Endothelial cell (in vitro differentiated cells): ENCODE measurements around the gene MYBPC1. TPM values are rescaled to one million over a fixed set of nuclear protein-coding genes. Genes with fewer than 3 reads are reported as not detected.

Experiments
- DNase-seq: peaks from one replicate; pipeline ENCODE4 v3.0.0; 2021; ENCODE audit warnings: low spot score
- H3K27ac Mint-ChIP-seq: one replicate; pipeline ENCODE4 v1.8.0; 2021; ENCODE audit warnings: mixed read lengths, inconsistent platforms; ENCODE audit not compliant: unreplicated experiment
- H3K27me3 Mint-ChIP-seq: one replicate; pipeline ENCODE4 v1.8.0; 2021; ENCODE audit warnings: mild to moderate bottlenecking, moderate library complexity, mixed read lengths, inconsistent platforms; ENCODE audit not compliant: unreplicated experiment
- H3K36me3 Mint-ChIP-seq: one replicate; pipeline ENCODE4 v1.8.0; 2021; ENCODE audit warnings: mild to moderate bottlenecking, low read depth, mixed read lengths, inconsistent platforms; ENCODE audit not compliant: unreplicated experiment
- H3K4me1 Mint-ChIP-seq: one replicate; pipeline ENCODE4 v1.8.0; 2021; ENCODE audit warnings: mild to moderate bottlenecking, mixed read lengths, inconsistent platforms; ENCODE audit not compliant: unreplicated experiment
- H3K4me3 Mint-ChIP-seq: one replicate; pipeline ENCODE4 v1.8.0; 2021; ENCODE audit warnings: mild to moderate bottlenecking, mixed read lengths, inconsistent platforms; ENCODE audit not compliant: unreplicated experiment
- H3K9me3 Mint-ChIP-seq: one replicate; pipeline ENCODE4 v1.8.0; 2021; ENCODE audit warnings: mixed read lengths, inconsistent platforms; ENCODE audit not compliant: unreplicated experiment
- CTCF ChIP-seq: fragments of 200-600 bp; sonication (generic); IDR thresholded peaks from one replicate; pipeline ENCODE4 v1.5.0; 2021; ENCODE audit warnings: antibody characterized with exemption; ENCODE audit not compliant: unreplicated experiment
- total RNA-seq: library from RNA; stranded (reverse); fragmentation: NEBNext Ultra II Directional; extraction: Animal tissue kit (Norgen Biotek cat#: 25700); gene quantifications from one replicate; pipeline ENCODE4 v1.2.1, GENCODE V29; 2021; ENCODE audit not compliant: unreplicated experiment

MYBPC1 gene
- total RNA-seq, 1 donor from 2014 or later = not detected

GRCh38 chr12:101590383-101590782 lies 4.4 kb upstream of the MYBPC1 start:
- Mint-ChIP-seq H3K4me1 (no peaks in the 10 kb centered on the region), H3K9me3 (no peaks in the 10 kb centered on the region), H3K27ac (no peak overlapping the region), H3K36me3 (no peaks in the 10 kb centered on the region), H3K4me3 (no peak overlapping the region), H3K27me3 (peaks cover 3% of the 10 kb centered on the region)
- no peak for DNase-seq
- no peak for TF ChIP-seq CTCF

GRCh38 chr12:101591781-101592180 lies 3.0 kb upstream of the MYBPC1 start:
- H3K4me1 Mint-ChIP-seq = no peaks in the 10 kb centered on the region
- H3K4me3 Mint-ChIP-seq = no peak overlapping the region
- no peaks in the 10 kb centered on the region for H3K36me3 Mint-ChIP-seq
- no peak for TF ChIP-seq CTCF
- H3K9me3 Mint-ChIP-seq = no peaks in the 10 kb centered on the region
- no peak overlapping the region for H3K27ac Mint-ChIP-seq
- peaks cover 3% of the 10 kb centered on the region for H3K27me3 Mint-ChIP-seq
- DNase-seq = no peak

- Mint-ChIP-seq H3K4me3 (no peak overlapping the region), H3K9me3 (no peaks in the 10 kb centered on the region), H3K36me3 (no peaks in the 10 kb centered on the region), H3K4me1 (no peaks in the 10 kb centered on the region), H3K27ac (no peak overlapping the region), H3K27me3 (peaks cover 3% of the 10 kb centered on the region)
- no peak for TF ChIP-seq CTCF
- DNase-seq = no peak
Measured at GRCh38 chr12:101592448-101592847, 2.3 kb upstream of the MYBPC1 start.

- Mint-ChIP-seq H3K9me3 (no peaks in the 10 kb centered on the region), H3K27me3 (peaks cover 3% of the 10 kb centered on the region), H3K4me3 (no peak overlapping the region), H3K36me3 (no peaks in the 10 kb centered on the region), H3K4me1 (no peaks in the 10 kb centered on the region), H3K27ac (no peak overlapping the region)
- DNase-seq = no peak
- no peak for TF ChIP-seq CTCF
Measured at GRCh38 chr12:101592921-101593320, 1.9 kb upstream of the MYBPC1 start.

GRCh38 chr12:101596172-101596571 lies 1.4 kb downstream of the MYBPC1 start:
- Mint-ChIP-seq H3K4me1 (no peaks in the 10 kb centered on the region), H3K27me3 (peaks cover 2% of the 10 kb centered on the region), H3K36me3 (no peaks in the 10 kb centered on the region), H3K4me3 (no peak overlapping the region), H3K9me3 (no peaks in the 10 kb centered on the region), H3K27ac (no peak overlapping the region)
- TF ChIP-seq CTCF = no peak
- DNase-seq = no peak
